AG09309 (cell line): ENCODE data around the gene UIMC1.

Source experiments
- DNase-seq: peaks from one replicate; pipeline ENCODE4 v3.0.0-alpha.2; 2010; ENCODE audit warnings: low read depth
- H3K4me3 ChIP-seq: 2 replicates; pipeline ENCODE4 v1.5.1; 2011; ENCODE audit warnings: mild to moderate bottlenecking, low read depth, low read length, moderate library complexity; ENCODE audit not compliant: control insufficient read depth
- TF ChIP-seq, protein P1 (sequence below): IDR thresholded peaks from 2 replicates; pipeline ENCODE4 v1.5.1; 2011; ENCODE audit warnings: mild to moderate bottlenecking, low read depth, low read length, inconsistent platforms; ENCODE audit not compliant: insufficient read depth, control insufficient read depth; ENCODE audit errors: missing control alignments

The UIMC1 gene

DNA sequence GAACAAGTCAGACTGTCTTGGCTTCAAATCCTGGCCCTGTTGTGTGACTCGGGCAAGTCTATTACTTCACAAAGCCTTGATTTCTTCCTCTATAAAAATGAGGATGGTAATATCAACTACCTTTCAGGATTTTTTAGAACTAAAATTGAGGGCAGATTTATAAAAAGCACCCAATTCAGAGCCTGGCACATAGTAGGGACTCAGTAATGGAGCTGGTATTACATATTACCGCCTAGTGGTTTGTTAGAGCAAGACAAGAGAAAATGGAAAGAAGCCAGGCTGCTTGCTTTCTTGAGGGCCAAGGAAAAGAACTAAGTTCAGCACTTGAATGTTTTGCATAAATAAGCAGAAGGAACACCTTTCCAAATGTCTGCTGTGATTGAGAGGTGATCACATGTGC lies 35.4 kb upstream of the UIMC1 start:
- TF ChIP-seq, protein P1, sequence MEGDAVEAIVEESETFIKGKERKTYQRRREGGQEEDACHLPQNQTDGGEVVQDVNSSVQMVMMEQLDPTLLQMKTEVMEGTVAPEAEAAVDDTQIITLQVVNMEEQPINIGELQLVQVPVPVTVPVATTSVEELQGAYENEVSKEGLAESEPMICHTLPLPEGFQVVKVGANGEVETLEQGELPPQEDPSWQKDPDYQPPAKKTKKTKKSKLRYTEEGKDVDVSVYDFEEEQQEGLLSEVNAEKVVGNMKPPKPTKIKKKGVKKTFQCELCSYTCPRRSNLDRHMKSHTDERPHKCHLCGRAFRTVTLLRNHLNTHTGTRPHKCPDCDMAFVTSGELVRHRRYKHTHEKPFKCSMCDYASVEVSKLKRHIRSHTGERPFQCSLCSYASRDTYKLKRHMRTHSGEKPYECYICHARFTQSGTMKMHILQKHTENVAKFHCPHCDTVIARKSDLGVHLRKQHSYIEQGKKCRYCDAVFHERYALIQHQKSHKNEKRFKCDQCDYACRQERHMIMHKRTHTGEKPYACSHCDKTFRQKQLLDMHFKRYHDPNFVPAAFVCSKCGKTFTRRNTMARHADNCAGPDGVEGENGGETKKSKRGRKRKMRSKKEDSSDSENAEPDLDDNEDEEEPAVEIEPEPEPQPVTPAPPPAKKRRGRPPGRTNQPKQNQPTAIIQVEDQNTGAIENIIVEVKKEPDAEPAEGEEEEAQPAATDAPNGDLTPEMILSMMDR, result no peak
- no peak for DNase-seq

DNA sequence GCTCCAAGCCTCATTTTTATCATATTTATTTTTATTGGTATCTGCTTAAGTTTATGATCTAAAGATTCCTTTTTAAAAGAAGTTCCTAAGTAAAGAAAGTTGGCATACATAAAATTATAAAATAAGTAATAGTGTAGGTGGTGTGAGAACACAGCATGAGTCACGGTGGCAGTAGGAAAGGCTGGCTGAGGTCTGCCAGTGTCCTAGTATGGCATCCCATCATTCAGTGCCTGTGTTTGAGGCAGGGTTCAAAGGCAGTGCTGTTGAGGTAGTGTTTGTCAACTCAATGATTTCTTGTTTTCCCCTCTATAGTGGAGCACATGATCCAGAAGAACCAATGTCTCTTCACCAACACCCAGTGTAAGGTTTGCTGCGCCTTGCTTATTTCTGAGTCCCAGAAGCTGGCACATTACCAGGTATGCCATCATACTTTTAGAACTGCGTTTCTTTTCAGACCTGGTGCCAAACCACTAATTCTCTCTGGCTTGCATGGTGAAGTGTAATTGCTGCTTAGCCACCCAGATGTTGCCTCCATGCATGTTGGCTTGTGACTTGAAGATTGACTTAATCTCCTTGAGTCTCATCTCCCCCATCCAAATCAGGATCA lies 34.3 kb upstream of the UIMC1 start:
- peak; percentile 59 for DNase-seq
- H3K4me3 ChIP-seq, result no peak overlapping the region
- TF ChIP-seq, protein P1, result no peak

More for the DNA sequence above, 35.4 kb upstream of the UIMC1 start:
- no peak overlapping the region for H3K4me3 ChIP-seq

DNA sequence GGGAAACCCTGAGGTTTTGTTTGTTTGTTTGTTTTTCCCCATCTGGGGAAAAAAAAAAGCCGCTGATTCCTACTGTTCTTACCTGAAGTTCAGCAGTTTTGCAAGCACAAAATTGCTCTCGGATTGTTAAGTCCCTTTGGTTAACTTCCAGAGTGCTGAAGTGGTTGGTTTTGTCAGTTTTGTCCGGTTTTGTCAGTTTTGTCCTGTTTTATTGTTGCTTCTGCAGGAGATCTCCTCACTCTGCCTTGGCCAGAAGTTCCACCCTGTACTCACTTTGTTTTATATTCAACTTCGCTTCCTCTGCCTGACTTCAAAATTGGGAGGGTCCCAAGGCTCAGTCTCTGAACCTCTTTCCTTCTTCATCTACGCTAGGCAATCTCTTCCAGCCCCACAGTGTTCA lies 30.3 kb upstream of the UIMC1 start:
- H3K4me3 ChIP-seq, result no peak overlapping the region
- DNase-seq, result no peak
- TF ChIP-seq, protein P1, result no peak

DNA sequence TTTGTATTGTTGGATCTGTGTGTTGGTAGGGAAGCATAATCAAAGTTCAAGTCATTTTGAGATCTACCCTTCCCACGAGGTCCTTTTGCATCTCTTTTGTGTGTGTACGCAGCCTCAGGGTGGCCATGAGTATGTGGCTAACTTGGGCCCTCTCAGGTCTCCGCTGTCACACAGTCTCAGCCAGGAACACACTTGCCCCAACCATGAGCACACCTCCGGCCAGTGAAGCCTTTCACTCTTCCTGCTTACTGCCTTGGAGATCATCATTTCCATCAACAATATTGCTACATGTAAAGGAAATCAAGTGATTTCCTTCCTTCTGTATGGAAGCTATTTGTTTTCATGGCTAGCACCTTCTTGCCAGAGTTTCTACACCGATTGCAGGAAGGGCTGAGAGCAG lies 29.9 kb upstream of the UIMC1 start:
- TF ChIP-seq, protein P1, result no peak
- no peak overlapping the region for H3K4me3 ChIP-seq
- no peak for DNase-seq

DNA sequence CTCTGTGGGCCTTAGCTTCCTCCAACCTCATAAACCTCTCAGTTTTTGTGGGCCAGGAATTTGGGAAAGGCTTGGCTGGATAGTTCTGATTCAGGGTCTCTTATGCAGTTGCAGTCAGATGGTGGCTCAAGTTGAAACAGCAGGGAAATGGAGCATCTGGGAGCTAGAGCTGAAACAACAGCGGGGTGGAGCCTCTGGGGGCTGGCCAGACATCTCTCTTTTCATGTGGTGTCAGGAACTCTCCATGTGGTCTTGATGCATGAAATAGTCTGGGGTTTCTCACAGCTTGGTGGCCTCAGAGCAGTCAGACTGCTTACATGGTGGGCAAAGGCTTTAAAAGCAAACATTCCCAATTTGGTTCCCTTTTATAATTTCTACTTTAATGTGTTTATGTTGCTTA lies 29.4 kb upstream of the UIMC1 start:
- no peak for DNase-seq
- no peak overlapping the region for H3K4me3 ChIP-seq
- TF ChIP-seq, protein P1, result no peak

DNA sequence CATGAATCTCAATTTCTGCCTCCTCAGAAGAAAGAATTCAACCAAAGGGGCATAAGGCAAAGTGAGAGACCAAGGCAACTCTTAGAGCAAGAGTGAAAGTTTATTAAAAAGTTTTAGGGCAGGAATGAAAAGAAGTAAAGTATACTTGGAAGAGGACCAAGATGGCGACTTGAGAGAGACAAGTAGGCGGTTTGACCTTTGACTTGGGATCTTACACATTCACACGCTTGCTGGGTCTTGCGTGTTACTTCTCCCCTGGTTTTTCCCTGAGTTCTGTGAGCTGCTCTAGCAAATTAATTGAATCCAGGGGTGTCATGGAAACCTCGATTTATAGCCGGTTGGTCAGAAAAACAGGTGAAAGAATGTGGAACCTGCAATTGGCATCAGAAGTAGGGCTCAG lies 22.9 kb upstream of the UIMC1 start:
- DNase-seq, result no peak
- TF ChIP-seq, protein P1, result no peak
- H3K4me3 ChIP-seq, result no peak overlapping the region

DNA sequence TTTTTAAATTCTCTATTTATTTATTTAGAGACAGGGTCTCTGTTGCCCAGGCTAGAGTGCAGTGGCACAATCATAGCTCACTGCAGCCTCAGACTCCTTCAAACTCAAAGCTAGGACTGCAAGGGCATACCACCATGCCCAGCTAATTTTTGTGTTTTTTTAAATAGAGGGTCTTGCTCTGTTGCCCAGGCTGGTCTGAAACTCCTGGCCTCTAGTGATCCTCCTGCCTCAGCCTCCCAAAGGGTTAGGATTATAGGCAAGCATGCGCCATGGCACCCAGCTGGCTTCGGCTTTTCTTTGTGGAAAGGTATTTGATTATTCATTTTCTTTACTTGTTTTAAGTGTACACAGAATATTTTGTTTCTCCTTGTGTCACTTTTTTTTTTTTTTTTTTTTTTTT lies 21.1 kb upstream of the UIMC1 start:
- no peak for DNase-seq
- TF ChIP-seq, protein P1, result no peak
- no peak overlapping the region for H3K4me3 ChIP-seq
